ENCODE results near the gene GXYLT1.

GRCh38 chr12:42161529-42161928, 16.9 kb upstream of the GXYLT1 start:
- no peak for TF ChIP-seq CTCF (IDR thresholded peaks at IDR 0.05 in 2 of 3, conservative IDR thresholded peaks at IDR 0.05 in 1 of 3; ENCODE audit: borderline replicate concordance in 1 of 3, insufficient read depth in 1 of 3, low read depth in 2 of 3, low read length in 2 of 3)
- TF ChIP-seq EZH2phosphoT487 (IDR thresholded peaks at IDR 0.05; ENCODE audit: borderline replicate concordance), result no peak
- TF ChIP-seq POLR2A (IDR thresholded peaks at IDR 0.05; ENCODE audit: borderline replicate concordance, extremely low read depth, insufficient read depth, insufficient read length), result no peak
- TF ChIP-seq POLR2AphosphoS5 (IDR thresholded peaks at IDR 0.05; ENCODE audit: low read depth, low read length), result no peak
- TF ChIP-seq SRF (IDR thresholded peaks at IDR 0.05; ENCODE audit: low read depth), result no peak
- TF ChIP-seq ZBTB33 (IDR thresholded peaks at IDR 0.05; ENCODE audit: extremely low read depth, insufficient replicate concordance, low read length), result no peak
- TF ChIP-seq ZNF274 (IDR thresholded peaks at IDR 0.05; ENCODE audit: low read depth, low read length), result no peak
- TF ChIP-seq EZH2 (IDR thresholded peaks at IDR 0.05), result no peak
- TF ChIP-seq RAD21 (IDR thresholded peaks at IDR 0.05; ENCODE audit: low read depth), result no peak
- no peak for TF ChIP-seq ZFX (IDR thresholded peaks at IDR 0.05)
- TF ChIP-seq JUND (IDR thresholded peaks at IDR 0.05), result no peak
- TF ChIP-seq ATF3 (IDR thresholded peaks at IDR 0.05), result no peak
- no peak for TF ChIP-seq TCF7L2 (IDR thresholded peaks at IDR 0.05; ENCODE audit: borderline replicate concordance, extremely low read depth, insufficient read depth, insufficient read length)
- TF ChIP-seq, protein P1, sequence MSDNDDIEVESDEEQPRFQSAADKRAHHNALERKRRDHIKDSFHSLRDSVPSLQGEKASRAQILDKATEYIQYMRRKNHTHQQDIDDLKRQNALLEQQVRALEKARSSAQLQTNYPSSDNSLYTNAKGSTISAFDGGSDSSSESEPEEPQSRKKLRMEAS (IDR thresholded peaks at IDR 0.05), result no peak

Measured in HCT116 (cell line).